ENCODE measurements around the gene FZD4.
"Not testable (repeated sequence)": the region's sequence is repeated elsewhere in the genome, so short reads cannot be mapped to it uniquely, and the experiment has no call there.

FZD4 gene

GRCh38 chr11:86972734-86973133, 17.5 kb upstream of the FZD4 start:
- DNase-seq = no peak

GRCh38 chr11:86969258-86969657, 14.1 kb upstream of the FZD4 start:
- DNase-seq = no peak

- not testable (repeated sequence) for DNase-seq
Measured at GRCh38 chr11:86967601-86968000, 12.4 kb upstream of the FZD4 start.

- DNase-seq = no peak
Measured at GRCh38 chr11:86957976-86958646, 2.9 kb upstream of the FZD4 start.

- DNase-seq = no peak
Measured at GRCh38 chr11:86956905-86957195, 1.7 kb upstream of the FZD4 start.

GRCh38 chr11:86955111-86955360, 159 bp downstream of the FZD4 start:
- no peak for DNase-seq

GRCh38 chr11:86954269-86955110, 705 bp downstream of the FZD4 start:
- DNase-seq = peak; percentile 31

GRCh38 chr11:86952221-86952875, 2.8 kb downstream of the FZD4 start:
- no peak for DNase-seq

- DNase-seq = no peak
Measured at GRCh38 chr11:86951706-86952105, 3.5 kb downstream of the FZD4 start.

GRCh38 chr11:86950661-86950995, 4.6 kb downstream of the FZD4 start:
- DNase-seq = no peak

GRCh38 chr11:86949995-86950660, 5.1 kb downstream of the FZD4 start:
- DNase-seq = no peak

GRCh38 chr11:86948733-86949132, 6.5 kb downstream of the FZD4 start:
- no peak for DNase-seq

GRCh38 chr11:86947541-86947940, 7.7 kb downstream of the FZD4 start:
- no peak for DNase-seq

GRCh38 chr11:86943505-86943904, 11.7 kb downstream of the FZD4 start:
- not testable (repeated sequence) for DNase-seq

GRCh38 chr11:86941871-86942599, 13.2 kb downstream of the FZD4 start:
- no peak for DNase-seq

GRCh38 chr11:86941077-86941870, 13.9 kb downstream of the FZD4 start:
- DNase-seq = no peak

- DNase-seq = no peak
Measured at GRCh38 chr11:86940122-86940777, 14.9 kb downstream of the FZD4 start.

GRCh38 chr11:86938900-86939880, 16.0 kb downstream of the FZD4 start:
- DNase-seq = peak; percentile 61

GRCh38 chr11:86938203-86938899, 16.8 kb downstream of the FZD4 start:
- DNase-seq = no peak
